ENCODE results near the gene KLF4. TPM values are rescaled to one million over a fixed set of nuclear protein-coding genes. Genes with fewer than 3 reads are reported as not detected.

Gene KLF4
- total RNA-seq, 1 experiment from 2014 or later = 5.9 TPM

DNA sequence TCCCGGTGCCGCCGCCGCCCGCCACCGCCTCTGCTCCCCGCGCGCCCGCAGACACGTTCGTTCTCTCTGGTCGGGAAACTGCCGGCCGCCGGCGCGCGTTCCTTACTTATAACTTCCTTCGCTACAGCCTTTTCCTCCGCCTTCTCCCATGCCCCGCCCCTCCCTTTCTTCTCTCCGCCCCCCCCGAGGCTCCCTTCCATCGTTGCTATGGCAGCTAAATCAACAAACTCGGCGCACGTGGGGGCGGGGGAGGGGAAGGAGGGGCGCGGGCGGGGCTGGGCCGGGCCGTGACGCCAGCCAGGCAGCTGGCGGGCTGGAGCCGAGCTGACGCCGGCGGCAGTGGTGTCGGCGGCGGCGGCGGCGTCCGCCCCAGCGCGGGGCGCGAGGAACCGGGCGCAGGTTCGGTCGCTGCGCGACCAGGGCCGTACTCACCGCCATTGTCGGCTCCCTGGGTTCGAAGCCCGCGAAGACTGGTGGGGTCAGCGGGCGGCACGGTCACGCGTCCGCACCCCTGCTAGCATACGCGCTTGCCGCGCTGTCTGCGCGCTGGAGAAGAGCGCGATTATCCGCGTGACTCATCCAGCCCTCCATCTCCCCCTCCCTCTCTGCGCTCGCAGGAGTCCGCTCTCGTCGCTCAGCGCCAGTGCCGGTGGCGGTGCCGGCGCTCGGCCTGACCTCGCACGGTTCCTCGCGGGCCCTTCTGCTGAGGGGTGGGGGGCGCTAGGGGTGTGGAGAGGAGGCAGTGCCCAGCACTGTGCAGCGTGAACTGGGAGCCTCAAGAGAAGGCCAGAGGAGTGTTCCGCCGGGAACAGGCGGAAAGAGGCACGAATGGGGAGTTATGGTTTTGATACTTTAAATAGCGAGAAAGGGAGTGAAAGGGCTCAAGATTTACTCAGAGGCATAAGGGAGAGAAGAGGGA is at the start of gene KLF4 (continued):
- TF ChIP-seq, protein P1, sequence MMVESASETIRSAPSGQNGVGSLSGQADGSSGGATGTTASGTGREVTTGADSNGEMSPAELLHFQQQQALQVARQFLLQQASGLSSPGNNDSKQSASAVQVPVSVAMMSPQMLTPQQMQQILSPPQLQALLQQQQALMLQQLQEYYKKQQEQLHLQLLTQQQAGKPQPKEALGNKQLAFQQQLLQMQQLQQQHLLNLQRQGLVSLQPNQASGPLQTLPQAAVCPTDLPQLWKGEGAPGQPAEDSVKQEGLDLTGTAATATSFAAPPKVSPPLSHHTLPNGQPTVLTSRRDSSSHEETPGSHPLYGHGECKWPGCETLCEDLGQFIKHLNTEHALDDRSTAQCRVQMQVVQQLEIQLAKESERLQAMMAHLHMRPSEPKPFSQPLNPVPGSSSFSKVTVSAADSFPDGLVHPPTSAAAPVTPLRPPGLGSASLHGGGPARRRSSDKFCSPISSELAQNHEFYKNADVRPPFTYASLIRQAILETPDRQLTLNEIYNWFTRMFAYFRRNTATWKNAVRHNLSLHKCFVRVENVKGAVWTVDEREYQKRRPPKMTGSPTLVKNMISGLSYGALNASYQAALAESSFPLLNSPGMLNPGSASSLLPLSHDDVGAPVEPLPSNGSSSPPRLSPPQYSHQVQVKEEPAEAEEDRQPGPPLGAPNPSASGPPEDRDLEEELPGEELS (CRISPR knock-in tag; IDR thresholded peaks at IDR 0.05) = peak; percentile 95
- TF ChIP-seq SP1 (CRISPR knock-in tag; conservative IDR thresholded peaks at IDR 0.05) (peak; percentile 55; the same call in 1 of the 2 replicates), ATF1 (CRISPR knock-in tag; IDR thresholded peaks at IDR 0.05) (0 out of 2 replicates have a peak, but pooled peaks have one; percentile 37), ZBTB21 (CRISPR knock-in tag; IDR thresholded peaks at IDR 0.05; ENCODE audit: borderline replicate concordance) (no peak), ZNF121 (CRISPR knock-in tag; IDR thresholded peaks at IDR 0.05) (no peak), ATF2 (CRISPR knock-in tag; IDR thresholded peaks at IDR 0.05; ENCODE audit: borderline replicate concordance, low read depth) (no peak), ZNF219 (CRISPR knock-in tag; IDR thresholded peaks at IDR 0.05; ENCODE audit: borderline replicate concordance) (peak; percentile 74; the same call in 1 of the 2 replicates), SMAD4 (CRISPR knock-in tag; IDR thresholded peaks at IDR 0.05) (no peak), NFATC4 (CRISPR knock-in tag; IDR thresholded peaks at IDR 0.05) (no peak), PRDM15 (CRISPR knock-in tag; IDR thresholded peaks at IDR 0.05) (no peak), PRRX2 (CRISPR knock-in tag; IDR thresholded peaks at IDR 0.05) (no peak), GRHL2 (CRISPR knock-in tag; IDR thresholded peaks at IDR 0.05; ENCODE audit: insufficient replicate concordance, severe bottlenecking) (no peak), SOX15 (CRISPR knock-in tag; IDR thresholded peaks at IDR 0.05) (no peak), GTF2I (CRISPR knock-in tag; conservative IDR thresholded peaks at IDR 0.05) (no peak), JAZF1 (CRISPR knock-in tag; IDR thresholded peaks at IDR 0.05) (no peak), USF1 (CRISPR knock-in tag; IDR thresholded peaks at IDR 0.05) (peak; percentile 63; the same call in 1 of the 2 replicates), ZMAT4 (CRISPR knock-in tag; IDR thresholded peaks at IDR 0.05) (no peak), CREB1 (CRISPR knock-in tag; IDR thresholded peaks at IDR 0.05) (no peak), E2F5 (CRISPR knock-in tag; IDR thresholded peaks at IDR 0.05) (peak; percentile 43), NR3C1 (CRISPR knock-in tag; conservative IDR thresholded peaks at IDR 0.05; ENCODE audit: low read depth) (no peak), ZBTB43 (CRISPR knock-in tag; IDR thresholded peaks at IDR 0.05) (no peak)
- TF ChIP-seq, protein P2, sequence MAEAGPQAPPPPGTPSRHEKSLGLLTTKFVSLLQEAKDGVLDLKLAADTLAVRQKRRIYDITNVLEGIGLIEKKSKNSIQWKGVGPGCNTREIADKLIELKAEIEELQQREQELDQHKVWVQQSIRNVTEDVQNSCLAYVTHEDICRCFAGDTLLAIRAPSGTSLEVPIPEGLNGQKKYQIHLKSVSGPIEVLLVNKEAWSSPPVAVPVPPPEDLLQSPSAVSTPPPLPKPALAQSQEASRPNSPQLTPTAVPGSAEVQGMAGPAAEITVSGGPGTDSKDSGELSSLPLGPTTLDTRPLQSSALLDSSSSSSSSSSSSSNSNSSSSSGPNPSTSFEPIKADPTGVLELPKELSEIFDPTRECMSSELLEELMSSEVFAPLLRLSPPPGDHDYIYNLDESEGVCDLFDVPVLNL (CRISPR knock-in tag; IDR thresholded peaks at IDR 0.05; ENCODE audit: borderline replicate concordance, low read depth) = 0 out of 2 replicates have a peak, but pooled peaks have one; percentile 28
- TF ChIP-seq, protein P3, sequence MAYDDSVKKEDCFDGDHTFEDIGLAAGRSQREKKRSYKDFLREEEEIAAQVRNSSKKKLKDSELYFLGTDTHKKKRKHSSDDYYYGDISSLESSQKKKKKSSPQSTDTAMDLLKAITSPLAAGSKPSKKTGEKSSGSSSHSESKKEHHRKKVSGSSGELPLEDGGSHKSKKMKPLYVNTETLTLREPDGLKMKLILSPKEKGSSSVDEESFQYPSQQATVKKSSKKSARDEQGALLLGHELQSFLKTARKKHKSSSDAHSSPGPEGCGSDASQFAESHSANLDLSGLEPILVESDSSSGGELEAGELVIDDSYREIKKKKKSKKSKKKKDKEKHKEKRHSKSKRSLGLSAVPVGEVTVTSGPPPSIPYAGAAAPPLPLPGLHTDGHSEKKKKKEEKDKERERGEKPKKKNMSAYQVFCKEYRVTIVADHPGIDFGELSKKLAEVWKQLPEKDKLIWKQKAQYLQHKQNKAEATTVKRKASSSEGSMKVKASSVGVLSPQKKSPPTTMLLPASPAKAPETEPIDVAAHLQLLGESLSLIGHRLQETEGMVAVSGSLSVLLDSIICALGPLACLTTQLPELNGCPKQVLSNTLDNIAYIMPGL (CRISPR knock-in tag; IDR thresholded peaks at IDR 0.05) = 0 out of 2 replicates have a peak, but pooled peaks have one; percentile 34
